AG04450 (cell line): Measurements from ENCODE around the gene CCL3. TPM values are rescaled to one million over a fixed set of nuclear protein-coding genes. Genes with fewer than 3 reads are reported as not detected.
"Not testable (repeated sequence)": the region's sequence is repeated elsewhere in the genome, so short reads cannot be mapped to it uniquely, and the experiment has no call there.

ENCODE experiments used
- CTCF ChIA-PET: fragments of 300-600, 350-600 bp; formaldehyde crosslinking; extraction: SDS; loops from one replicate; lab custom pipeline; 2022; ENCODE audit warnings: antibody characterized with exemption, inconsistent platforms; lab: Charles Lee
- POLR2A ChIA-PET: fragments of 350-600 bp; formaldehyde crosslinking; extraction: SDS; loops from one replicate; lab custom pipeline; 2021; ENCODE audit warnings: antibody characterized with exemption, inconsistent platforms; lab: Yijun Ruan, JAX
- DNase-seq: peaks from one replicate; pipeline ENCODE4 v3.0.0-alpha.2; 2011; ENCODE audit warnings: low read depth, low spot score
- H3K27ac ChIP-seq: one replicate; pipeline ENCODE4 v1.5.1; 2012; ENCODE audit warnings: low read depth, low read length, control low read depth
- H3K27me3 ChIP-seq: one replicate; pipeline ENCODE4 v1.6.0; 2012; ENCODE audit warnings: low read length; ENCODE audit not compliant: control insufficient read depth, insufficient read depth
- H3K4me3 ChIP-seq: 2 replicates; pipeline ENCODE4 v1.5.1; 2011; ENCODE audit warnings: mild to moderate bottlenecking, low read depth, low read length, control low read depth
- H3K9me3 ChIP-seq: 2 replicates; pipeline ENCODE4 v1.5.1; 2012; ENCODE audit warnings: low read length; ENCODE audit not compliant: control insufficient read depth, insufficient read depth
- CTCF ChIP-seq: IDR thresholded peaks from 2 replicates; pipeline ENCODE4 v1.5.1; 2011; ENCODE audit warnings: low read depth, low read length, control low read depth, inconsistent platforms
- polyA plus RNA-seq: library from polyadenylated mRNA; depleted of rRNA; stranded (reverse); fragments of >200 nt; gene quantifications from 2 replicates; pipeline ENCODE4 v1.2.3, GENCODE V29; 2011

CCL3 gene
- polyA plus RNA-seq, 1 experiment: not detected

- Histone ChIP-seq H3K27ac (no peak overlapping the region), H3K9me3 (peaks cover 10% of the 10 kb centered on the region), H3K4me3 (no peak overlapping the region), H3K27me3 (peaks cover 3% of the 10 kb centered on the region)
- no peak for DNase-seq
- no peak for TF ChIP-seq CTCF
- ChIA-PET CTCF (no interaction called here), POLR2A (no interaction called here)
Measured at GRCh38 chr17:36124879-36125824, 35.2 kb upstream of the CCL3 start.

GRCh38 chr17:36123431-36123830, 33.5 kb upstream of the CCL3 start:
- Histone ChIP-seq H3K27me3 (peaks cover 3% of the 10 kb centered on the region), H3K9me3 (peaks cover 10% of the 10 kb centered on the region), H3K4me3 (no peak overlapping the region), H3K27ac (no peak overlapping the region)
- CTCF ChIA-PET: no interaction called here
- TF ChIP-seq CTCF: no peak
- no peak for DNase-seq
- POLR2A ChIA-PET: no interaction called here

- H3K27ac ChIP-seq, CTCF ChIA-PET, H3K27me3 ChIP-seq, H3K4me3 ChIP-seq, DNase-seq, POLR2A ChIA-PET, H3K9me3 ChIP-seq: not testable (repeated sequence)
Measured at GRCh38 chr17:36121099-36121498, 31.2 kb upstream of the CCL3 start.

GRCh38 chr17:36120221-36120620, 30.3 kb upstream of the CCL3 start:
- no peak for TF ChIP-seq CTCF
- POLR2A ChIA-PET: no interaction called here
- CTCF ChIA-PET: interaction anchor here (1.3 kb wide), 1 partner anchor 28 kb away, joined by 3 read pairs; no protein-coding TSS in a partner anchor

GRCh38 chr17:36118477-36119353, 28.8 kb upstream of the CCL3 start:
- no peak for DNase-seq
- Histone ChIP-seq H3K27ac (no peak overlapping the region), H3K27me3 (no peaks in the 10 kb centered on the region), H3K9me3 (no peaks in the 10 kb centered on the region), H3K4me3 (no peak overlapping the region)
- ChIA-PET POLR2A (no interaction called here), CTCF (interaction anchor here (0.5 to 1.3 kb wide), 5 partner anchors 8 to 143 kb away, joined by 3 to 7 read pairs (median 3); no protein-coding TSS in a partner anchor)
- TF ChIP-seq CTCF: no peak

More at GRCh38 chr17:36120221-36120620, 30.3 kb upstream of the CCL3 start:
- no peak overlapping the region for H3K27ac ChIP-seq
- no peak overlapping the region for H3K4me3 ChIP-seq
- peaks cover 5% of the 10 kb centered on the region for H3K9me3 ChIP-seq
- no peak for DNase-seq
- no peaks in the 10 kb centered on the region for H3K27me3 ChIP-seq
